ENCODE results near the gene CCL21. TPM values are rescaled to one million over a fixed set of nuclear protein-coding genes. Genes with fewer than 3 reads are reported as not detected.

Gene CCL21
- polyA plus RNA-seq, 1 donor (not counting 4 experiments of a cell fraction or from before 2014, with no cell fraction given), result not detected

GRCh38 chr9:34663303-34663605, 46.7 kb downstream of the CCL21 start:
- Histone ChIP-seq H2AFZ (ENCODE audit: control insufficient read depth, low read length) (peak overlapping the region; percentile 41), H3K27ac (ENCODE audit: control insufficient read depth, insufficient read depth, low read length) (peak overlapping the region; percentile 86), H3K9me3 (ENCODE audit: control insufficient read depth, low read depth, low read length) (no peaks in the 10 kb centered on the region), H3K9me1 (ENCODE audit: control insufficient read depth, extremely low read depth, insufficient read depth, low read length) (peaks cover 5% of the 10 kb centered on the region), H3K36me3 (ENCODE audit: control insufficient read depth in 2 of 2, extremely low read depth in 1 of 2, insufficient read depth in 2 of 2, low read length in 2 of 2) (peaks cover 0 to 7% of the 10 kb centered on the region in 2 experiments), H3K27me3 (ENCODE audit: control insufficient read depth, extremely low read depth, insufficient read depth, low read length) (no peaks in the 10 kb centered on the region), H3K4me1 (ENCODE audit: control insufficient read depth, extremely low read depth, insufficient read depth, low read length) (peaks cover 58% of the 10 kb centered on the region), H3K79me2 (ENCODE audit: control insufficient read depth, insufficient read depth, low read length) (peaks cover 22% of the 10 kb centered on the region), H3K4me2 (ENCODE audit: control insufficient read depth, extremely low read depth, insufficient read depth, low read depth, low read length) (peak overlapping the region; percentile 49), H4K20me1 (ENCODE audit: control insufficient read depth, extremely low read depth, insufficient read depth, low read length) (peaks cover under 1% of the 10 kb centered on the region), H3K9ac (ENCODE audit: control insufficient read depth, extremely low read depth, insufficient read depth, low read length) (peak overlapping the region; percentile 55), H3K4me3 (ENCODE audit: control insufficient read depth in 2 of 3, extremely low read depth in 1 of 3, insufficient read depth in 2 of 3, low read depth in 1 of 3, low read length in 3 of 3) (no peak overlapping the region)
- FAIRE-seq (peak; percentile 87), DNase-seq (ENCODE audit: low read depth, low spot score) (no peak)
- dilution Hi-C loops (cut with MboI; ENCODE audit: extremely low pct_ligation_motif_present, low sequenced_read_pairs), result no loop called here
- no peak for TF ChIP-seq EZH2 (IDR thresholded peaks at IDR 0.05; ENCODE audit: low read length)
- no peak for TF ChIP-seq CTCF (optimal IDR thresholded peaks at IDR 0.05 in 1 of 3, IDR thresholded peaks at IDR 0.05 in 1 of 3, conservative IDR thresholded peaks at IDR 0.05 in 1 of 3; ENCODE audit: extremely low read depth in 1 of 3, insufficient read depth in 2 of 3, low read length in 3 of 3)

- H2AFZ ChIP-seq (ENCODE audit: control insufficient read depth, low read length), result peak within 1 kb of the TSS; percentile 64
- H3K36me3 ChIP-seq (ENCODE audit: control insufficient read depth in 2 of 2, extremely low read depth in 1 of 2, insufficient read depth in 2 of 2, low read length in 2 of 2), result peaks cover 0 to 2% of the 10 kb centered on the region in 2 experiments
- peak within 1 kb of the TSS; percentile 49 for H3K4me2 ChIP-seq (ENCODE audit: control insufficient read depth, extremely low read depth, insufficient read depth, low read depth, low read length)
- TF ChIP-seq CTCF (optimal IDR thresholded peaks at IDR 0.05 in 1 of 3, IDR thresholded peaks at IDR 0.05 in 1 of 3, conservative IDR thresholded peaks at IDR 0.05 in 1 of 3; ENCODE audit: extremely low read depth in 1 of 3, insufficient read depth in 2 of 3, low read length in 3 of 3), result no peak
- TF ChIP-seq EZH2 (IDR thresholded peaks at IDR 0.05; ENCODE audit: low read length), result no peak
- peaks cover 58% of the 10 kb centered on the region for H3K4me1 ChIP-seq (ENCODE audit: control insufficient read depth, extremely low read depth, insufficient read depth, low read length)
- peaks cover under 1% of the 10 kb centered on the region for H3K9me1 ChIP-seq (ENCODE audit: control insufficient read depth, extremely low read depth, insufficient read depth, low read length)
- H3K27me3 ChIP-seq (ENCODE audit: control insufficient read depth, extremely low read depth, insufficient read depth, low read length), result no peaks in the 10 kb centered on the region
- dilution Hi-C loops (cut with MboI; ENCODE audit: extremely low pct_ligation_motif_present, low sequenced_read_pairs), result no loop called here
- no peaks in the 10 kb centered on the region for H4K20me1 ChIP-seq (ENCODE audit: control insufficient read depth, extremely low read depth, insufficient read depth, low read length)
- peak; percentile 77 for FAIRE-seq
- peak within 1 kb of the TSS in 1 of 3 experiments; percentile 4 for H3K4me3 ChIP-seq (ENCODE audit: control insufficient read depth in 2 of 3, extremely low read depth in 1 of 3, insufficient read depth in 2 of 3, low read depth in 1 of 3, low read length in 3 of 3)
- H3K9me3 ChIP-seq (ENCODE audit: control insufficient read depth, low read depth, low read length), result no peaks in the 10 kb centered on the region
- H3K27ac ChIP-seq (ENCODE audit: control insufficient read depth, insufficient read depth, low read length), result peak within 1 kb of the TSS; percentile 86
- DNase-seq (ENCODE audit: low read depth, low spot score), result no peak
- H3K9ac ChIP-seq (ENCODE audit: control insufficient read depth, extremely low read depth, insufficient read depth, low read length), result peak within 1 kb of the TSS; percentile 55
- H3K79me2 ChIP-seq (ENCODE audit: control insufficient read depth, insufficient read depth, low read length), result peaks cover 16% of the 10 kb centered on the region
These were observed 47.2 kb downstream of the CCL21 start, which contains the start of gene CCL27 for GRCh38 chr9:34662526-34663302. TSS of gene CCL27 (minus strand) at chr9:34662657. CDS start at chr9:34662633, 24 bp downstream.
